Duodenal mucosa (tissue), 2 donors: ENCODE data around the gene KCNMA1.

ENCODE experiments used
- H3K27ac ChIP-seq: one replicate; pipeline ENCODE4 v1.7.0; 2013; ENCODE audit warnings: low read depth, low read length
- H3K27me3 ChIP-seq, 2 donors: one replicate each; pipeline ENCODE4 v1.7.0; 2013; ENCODE audit warnings: low read length in 2 of 2, control low read depth in 1 of 2; ENCODE audit not compliant: insufficient read depth in 2 of 2, control insufficient read depth in 1 of 2
- H3K36me3 ChIP-seq, 2 donors: one replicate each; pipeline ENCODE4 v1.7.0; 2013; ENCODE audit warnings: low read length in 2 of 2, control low read depth in 1 of 2; ENCODE audit not compliant: insufficient read depth in 2 of 2, control insufficient read depth in 1 of 2
- H3K4me1 ChIP-seq, 2 donors: one replicate each; pipeline ENCODE4 v1.7.0; 2013; ENCODE audit warnings: low read length in 2 of 2, control low read depth in 1 of 2; ENCODE audit not compliant: insufficient read depth in 2 of 2, control insufficient read depth in 1 of 2
- H3K4me3 ChIP-seq, 2 donors: one replicate each; pipeline ENCODE4 v1.7.0; 2013; ENCODE audit warnings: low read length in 2 of 2, low read depth in 1 of 2
- H3K9ac ChIP-seq, 2 donors: one replicate each; pipeline ENCODE4 v1.7.0; 2013; ENCODE audit warnings: low read length in 2 of 2, low read depth in 1 of 2
- H3K9me3 ChIP-seq, 2 donors: one replicate each; pipeline ENCODE4 v1.7.0; 2013; ENCODE audit warnings: low read length in 2 of 2, control low read depth in 1 of 2; ENCODE audit not compliant: control insufficient read depth in 1 of 2

Gene KCNMA1

GRCh38 chr10:77309509-77309908, 328.1 kb downstream of the KCNMA1 start:
- no peaks in the 10 kb centered on the region for H3K27me3 ChIP-seq
- H3K36me3 ChIP-seq, result no peaks in the 10 kb centered on the region
- no peak overlapping the region for H3K27ac ChIP-seq
- no peaks in the 10 kb centered on the region for H3K9me3 ChIP-seq
- no peak overlapping the region for H3K9ac ChIP-seq
- H3K4me1 ChIP-seq, result no peaks in the 10 kb centered on the region
- H3K4me3 ChIP-seq, result no peak overlapping the region

DNA sequence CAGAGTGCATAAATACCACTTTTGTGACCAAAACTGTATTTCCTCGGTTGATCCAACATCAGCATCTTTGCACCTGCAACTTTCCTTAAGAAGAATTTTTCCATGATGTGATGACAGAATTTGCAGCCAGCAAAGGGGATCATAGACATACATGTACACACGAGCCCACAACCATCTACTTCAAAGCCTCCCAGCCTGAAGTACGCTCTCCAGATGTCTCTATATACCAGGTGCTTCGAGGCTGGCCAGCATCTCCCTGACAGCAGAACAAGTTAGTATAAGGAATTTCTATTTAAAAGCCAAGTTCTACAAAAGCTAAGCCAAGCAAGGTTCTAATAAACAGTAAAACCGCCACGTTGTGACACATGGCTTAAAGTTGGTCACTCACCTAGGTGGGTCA, 328.5 kb downstream of the KCNMA1 start:
- no peak overlapping the region for H3K27ac ChIP-seq
- H3K36me3 ChIP-seq, result no peaks in the 10 kb centered on the region
- H3K4me3 ChIP-seq, result no peak overlapping the region
- no peaks in the 10 kb centered on the region for H3K4me1 ChIP-seq
- H3K9ac ChIP-seq, result no peak overlapping the region
- H3K27me3 ChIP-seq, result no peaks in the 10 kb centered on the region
- H3K9me3 ChIP-seq, result no peaks in the 10 kb centered on the region

DNA sequence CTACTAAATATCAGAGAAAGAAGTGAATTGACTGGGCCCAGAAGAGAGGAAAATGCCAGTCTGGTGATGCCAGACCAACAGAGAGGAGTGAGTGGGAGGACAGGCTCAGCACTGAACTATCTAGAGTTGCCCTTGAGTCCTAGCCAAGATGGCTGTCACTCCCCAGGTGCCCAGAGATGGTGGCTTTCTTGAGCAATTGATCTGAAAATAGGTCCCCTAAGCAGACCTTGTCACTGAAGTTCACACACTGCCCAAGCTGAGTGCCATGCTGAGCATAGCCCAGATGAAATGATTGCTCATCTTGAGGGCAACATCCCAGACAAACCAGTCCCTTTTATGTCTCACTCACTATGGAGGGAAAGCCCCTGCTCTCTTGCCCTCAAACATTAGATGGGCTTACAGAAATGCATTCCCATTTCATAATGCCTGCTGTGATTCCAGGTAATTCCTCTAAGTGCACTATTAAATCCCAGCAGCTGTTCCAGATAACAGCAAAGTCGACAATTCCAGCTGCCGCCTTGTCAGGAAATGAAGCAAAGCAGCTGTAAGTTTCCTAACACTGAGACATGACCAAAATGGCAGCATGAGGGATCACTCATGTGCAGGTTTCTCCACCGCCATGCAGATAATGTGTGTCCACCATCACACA, 329.4 kb downstream of the KCNMA1 start:
- H3K4me3 ChIP-seq, result no peak overlapping the region
- H3K4me1 ChIP-seq, result no peaks in the 10 kb centered on the region
- H3K9me3 ChIP-seq, result no peaks in the 10 kb centered on the region
- no peak overlapping the region for H3K9ac ChIP-seq
- H3K27ac ChIP-seq, result no peak overlapping the region
- H3K36me3 ChIP-seq, result no peaks in the 10 kb centered on the region
- H3K27me3 ChIP-seq, result no peaks in the 10 kb centered on the region

DNA sequence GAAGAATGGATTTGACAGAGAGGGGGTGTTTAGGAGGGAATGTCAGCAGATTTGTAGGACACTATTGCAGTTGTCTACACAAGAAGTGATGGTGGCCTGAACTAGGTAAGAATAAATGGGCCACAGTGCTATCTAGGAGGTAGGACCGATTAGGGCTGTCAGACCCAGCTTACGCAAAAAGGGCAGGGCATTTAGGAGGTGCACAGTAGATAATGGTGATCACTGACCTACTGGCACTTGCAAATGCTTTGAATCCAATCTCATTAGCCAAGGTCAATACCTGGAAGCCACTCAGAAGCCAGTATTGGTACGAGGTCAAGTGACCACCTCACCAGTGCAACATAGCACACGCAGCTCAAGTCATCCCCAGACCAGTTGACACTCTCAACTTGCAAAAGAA, 330.9 kb downstream of the KCNMA1 start:
- Histone ChIP-seq H3K9ac (no peak overlapping the region), H3K4me3 (no peak overlapping the region), H3K27ac (no peak overlapping the region), H3K4me1 (no peaks in the 10 kb centered on the region), H3K27me3 (no peaks in the 10 kb centered on the region), H3K36me3 (no peaks in the 10 kb centered on the region), H3K9me3 (no peaks in the 10 kb centered on the region)

GRCh38 chr10:77305650-77306632, 331.7 kb downstream of the KCNMA1 start:
- H3K4me3 ChIP-seq, result no peak overlapping the region
- H3K9ac ChIP-seq, result no peak overlapping the region

DNA sequence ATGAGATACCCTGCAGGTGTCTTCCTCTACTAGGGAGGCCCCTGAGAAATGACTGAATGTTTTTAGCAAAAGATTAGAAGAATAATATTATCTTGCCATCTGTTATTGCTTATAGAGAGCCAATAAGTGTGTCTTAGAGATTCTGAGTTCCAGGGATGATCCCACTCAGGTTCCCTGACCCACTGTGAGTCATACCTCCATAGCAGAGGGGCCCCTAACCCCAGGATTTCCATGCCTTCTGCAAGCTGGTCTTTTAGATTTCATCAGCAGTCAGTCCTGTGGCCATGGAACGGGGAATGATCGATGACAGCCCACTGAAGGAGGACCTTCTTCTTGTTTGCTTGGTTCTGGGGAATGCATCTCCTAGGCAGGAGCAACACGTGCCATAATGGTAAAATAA, 333.4 kb downstream of the KCNMA1 start:
- no peak overlapping the region for H3K27ac ChIP-seq
- no peaks in the 10 kb centered on the region for H3K36me3 ChIP-seq
- no peaks in the 10 kb centered on the region for H3K27me3 ChIP-seq
- no peaks in the 10 kb centered on the region for H3K9me3 ChIP-seq
- no peak overlapping the region for H3K4me3 ChIP-seq
- H3K9ac ChIP-seq, result no peak overlapping the region
- no peaks in the 10 kb centered on the region for H3K4me1 ChIP-seq

More at GRCh38 chr10:77305650-77306632, 331.7 kb downstream of the KCNMA1 start:
- H3K27ac ChIP-seq, result no peak overlapping the region
- H3K36me3 ChIP-seq, result no peaks in the 10 kb centered on the region
- H3K27me3 ChIP-seq, result no peaks in the 10 kb centered on the region
- H3K9me3 ChIP-seq, result no peaks in the 10 kb centered on the region
- H3K4me1 ChIP-seq, result no peaks in the 10 kb centered on the region

GRCh38 chr10:77301305-77301730, 336.3 kb downstream of the KCNMA1 start:
- H3K27ac ChIP-seq, result no peak overlapping the region
- no peaks in the 10 kb centered on the region for H3K9me3 ChIP-seq
- H3K4me1 ChIP-seq, result no peaks in the 10 kb centered on the region
- no peak overlapping the region for H3K9ac ChIP-seq
- peaks cover 0 to 9% of the 10 kb centered on the region in 2 donors for H3K27me3 ChIP-seq
- H3K4me3 ChIP-seq, result no peak overlapping the region
- no peaks in the 10 kb centered on the region for H3K36me3 ChIP-seq

- Histone ChIP-seq H3K4me1 (no peaks in the 10 kb centered on the region), H3K4me3 (no peak overlapping the region), H3K27ac (no peak overlapping the region), H3K9me3 (no peaks in the 10 kb centered on the region), H3K27me3 (peaks cover 0 to 9% of the 10 kb centered on the region in 2 donors), H3K9ac (no peak overlapping the region), H3K36me3 (no peaks in the 10 kb centered on the region)
Observed at GRCh38 chr10:77300682-77301302, 336.8 kb downstream of the KCNMA1 start.

- Histone ChIP-seq H3K27ac (no peak overlapping the region), H3K27me3 (peaks cover 0 to 9% of the 10 kb centered on the region in 2 donors), H3K4me3 (no peak overlapping the region), H3K9me3 (no peaks in the 10 kb centered on the region), H3K9ac (no peak overlapping the region), H3K4me1 (no peaks in the 10 kb centered on the region), H3K36me3 (no peaks in the 10 kb centered on the region)
Observed at GRCh38 chr10:77299320-77299719, 338.3 kb downstream of the KCNMA1 start.

GRCh38 chr10:77297393-77297739, 340.2 kb downstream of the KCNMA1 start:
- H3K27me3 ChIP-seq, result peaks cover 0 to 9% of the 10 kb centered on the region in 2 donors
- no peak overlapping the region for H3K9ac ChIP-seq

More at GRCh38 chr10:77297393-77297739, 340.2 kb downstream of the KCNMA1 start:
- Histone ChIP-seq H3K4me1 (no peaks in the 10 kb centered on the region), H3K36me3 (no peaks in the 10 kb centered on the region), H3K9me3 (no peaks in the 10 kb centered on the region), H3K27ac (no peak overlapping the region), H3K4me3 (no peak overlapping the region)
